8988T (cell line): ENCODE data around the gene UNKL.

Experiments used
- DNase-seq: peaks from one replicate; pipeline ENCODE4 v3.0.0; 2011

UNKL gene

DNA sequence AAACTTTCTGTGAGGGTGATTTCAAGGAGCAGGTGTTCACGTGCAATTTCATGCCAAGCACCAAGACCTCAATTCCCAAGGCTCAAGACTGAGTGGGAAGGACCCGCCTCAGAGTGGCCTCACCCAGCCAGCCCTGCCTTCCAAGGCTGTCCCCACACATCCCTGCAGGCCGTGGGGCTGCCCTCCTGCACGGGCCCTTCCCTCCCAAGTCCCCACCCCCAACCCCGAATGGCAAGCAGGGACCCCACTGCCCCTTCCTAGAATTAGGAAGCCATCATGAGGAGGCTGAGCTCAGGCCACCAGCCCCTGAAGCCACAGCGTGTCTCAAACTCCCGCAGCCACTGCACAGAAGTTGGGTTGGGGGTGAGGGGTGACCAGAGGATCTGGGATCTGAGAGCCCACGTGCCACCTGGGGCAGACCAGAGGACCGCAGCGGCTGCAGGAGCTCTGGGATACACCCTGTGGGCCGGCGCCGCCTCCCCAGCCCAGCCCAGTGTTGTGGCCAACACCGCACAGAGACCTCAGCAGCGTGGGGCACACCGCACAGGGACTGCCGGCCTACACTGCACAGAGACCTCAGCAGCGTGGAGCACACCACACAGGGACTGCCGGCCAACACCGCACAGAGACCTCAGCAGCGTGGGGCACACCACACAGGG is 42.1 kb downstream of the UNKL start:
- no peak for DNase-seq

DNA sequence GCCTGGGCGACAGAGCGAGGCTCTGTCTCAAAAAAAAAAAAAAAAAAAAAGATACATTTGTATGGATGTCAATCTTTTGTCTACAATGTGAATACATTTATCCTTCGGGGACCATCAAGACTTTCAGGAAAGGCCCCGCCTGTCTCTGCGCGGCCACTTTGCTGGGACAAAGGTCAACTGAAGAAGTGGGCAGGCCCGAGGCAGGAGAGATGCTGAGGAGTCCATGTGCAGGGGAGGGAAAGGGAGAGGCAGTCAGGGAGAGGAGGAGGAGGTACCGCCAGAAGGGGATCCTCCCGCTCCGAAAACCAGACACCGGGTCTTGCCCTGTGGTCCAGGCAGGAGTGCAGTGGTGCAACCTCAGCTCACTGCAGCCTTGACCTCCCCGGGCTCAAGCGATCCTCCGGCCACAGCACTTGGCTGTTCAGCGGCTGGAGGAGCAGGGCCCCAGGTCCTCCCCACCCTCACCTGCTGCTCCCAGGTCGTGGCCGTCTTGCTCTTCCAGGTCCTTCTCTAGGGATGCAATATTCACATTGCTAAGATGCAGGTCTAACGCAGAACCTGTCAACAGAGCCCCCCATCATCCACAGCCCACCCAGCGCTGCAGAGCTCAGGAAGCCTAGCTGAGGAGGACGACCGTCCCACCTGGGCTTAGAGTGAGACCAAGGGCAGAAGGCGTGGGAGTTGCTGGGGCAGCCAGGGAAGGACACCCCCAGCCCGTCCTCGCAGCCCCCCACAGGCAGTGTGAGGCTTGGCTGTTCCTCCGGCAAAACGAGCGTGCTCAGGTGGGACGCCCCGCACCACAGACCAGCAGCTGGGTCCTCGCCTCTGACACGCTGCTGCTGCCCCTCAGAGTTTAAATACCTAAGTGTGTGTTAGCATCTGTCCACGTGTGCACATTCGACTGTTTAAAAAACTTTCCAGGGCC is 43.2 kb downstream of the UNKL start:
- no peak for DNase-seq

DNA sequence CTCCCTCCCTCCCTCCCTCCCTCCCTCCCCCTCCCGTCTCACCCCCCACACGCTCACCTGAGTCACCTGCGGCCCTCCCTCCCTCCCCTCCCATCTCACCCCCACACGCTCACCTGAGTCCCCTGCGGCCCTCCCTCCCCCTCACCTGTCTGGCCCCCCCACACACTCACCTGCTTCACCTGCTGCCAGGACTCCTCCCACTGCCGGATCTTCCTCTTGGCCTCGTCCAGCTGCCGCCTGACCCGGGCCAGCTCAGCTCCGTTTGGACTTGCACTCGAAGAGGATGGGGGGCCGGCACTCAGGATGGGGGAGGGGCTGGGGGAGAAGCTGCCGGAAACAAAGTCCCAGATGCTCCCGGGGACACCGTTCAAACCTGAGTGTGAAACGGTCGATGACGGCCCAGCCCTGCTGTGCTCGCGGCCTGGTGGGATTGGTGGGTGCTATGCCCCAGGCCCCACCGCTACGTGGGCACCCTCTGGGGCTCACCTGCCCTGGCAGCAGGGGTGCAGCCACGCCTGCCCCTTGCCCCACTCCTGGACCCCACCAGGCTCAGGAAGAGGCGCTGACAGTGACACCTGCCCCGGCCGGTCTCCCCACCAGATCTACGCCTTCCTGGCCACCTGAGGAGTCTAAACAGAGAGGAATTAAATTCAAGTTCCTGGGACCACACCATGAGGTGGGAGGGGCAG is 46.9 kb downstream of the UNKL start:
- DNase-seq: no peak

DNA sequence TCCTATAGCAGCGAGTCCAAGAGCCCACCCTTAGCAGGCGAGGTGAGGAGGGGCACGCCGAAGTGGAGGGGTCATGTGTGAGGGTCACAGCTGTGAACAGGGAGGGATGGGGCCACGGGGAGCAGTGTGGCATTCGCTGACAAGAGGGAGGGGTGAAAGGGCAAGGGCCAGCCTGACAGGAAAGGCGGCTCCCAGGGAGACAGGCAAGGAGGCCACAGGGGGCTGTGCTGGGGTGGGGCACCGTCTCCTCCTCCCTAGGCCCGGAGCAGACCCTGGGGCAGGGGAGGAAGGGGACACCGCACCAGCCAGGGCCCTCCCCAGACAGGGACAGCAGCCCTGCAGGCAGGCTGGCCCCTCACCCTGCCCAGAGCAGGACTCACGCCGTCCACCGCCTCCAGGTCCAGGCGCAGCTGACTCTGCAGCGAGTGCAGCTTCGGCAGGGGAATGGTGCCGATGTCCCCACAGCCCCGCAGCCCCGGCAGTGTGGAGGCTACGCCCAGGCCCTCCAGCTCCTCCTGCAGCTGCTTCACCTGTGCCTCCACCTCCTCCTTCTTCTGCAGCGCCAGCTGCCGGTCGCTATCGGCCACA is 47.7 kb downstream of the UNKL start:
- DNase-seq: no peak

DNA sequence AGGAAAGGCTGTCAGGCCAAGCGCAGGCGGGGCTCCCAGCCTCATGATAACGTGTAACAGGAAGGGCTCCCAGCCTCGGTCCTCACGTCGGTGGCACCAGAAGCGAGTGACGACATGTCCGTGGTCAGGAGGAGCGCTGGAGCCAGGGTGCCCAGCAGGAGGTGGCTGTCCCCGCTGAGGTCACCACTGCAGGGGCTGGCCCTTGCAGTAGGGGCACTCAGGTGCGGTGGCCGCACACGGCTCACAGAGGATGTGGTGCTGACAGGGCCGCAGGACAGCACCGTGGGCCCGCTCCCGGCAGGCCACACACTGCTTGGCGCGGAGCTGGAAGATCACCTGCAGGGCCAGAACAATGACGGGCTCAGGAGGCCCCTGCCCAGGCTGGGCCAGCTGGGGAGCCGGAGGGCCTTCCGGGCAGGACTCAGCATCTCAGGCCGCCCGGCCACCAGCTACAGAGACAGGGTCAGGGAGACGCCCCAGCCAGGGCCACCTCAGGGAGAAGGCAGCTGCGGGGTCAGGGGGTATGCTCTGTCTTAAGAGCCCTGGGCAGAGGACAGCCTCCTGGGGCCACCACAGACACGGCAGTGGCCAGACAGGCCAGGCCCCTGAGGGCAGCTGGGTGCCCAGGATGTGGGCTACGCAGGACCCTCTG is 48.3 kb downstream of the UNKL start:
- no peak for DNase-seq

DNA sequence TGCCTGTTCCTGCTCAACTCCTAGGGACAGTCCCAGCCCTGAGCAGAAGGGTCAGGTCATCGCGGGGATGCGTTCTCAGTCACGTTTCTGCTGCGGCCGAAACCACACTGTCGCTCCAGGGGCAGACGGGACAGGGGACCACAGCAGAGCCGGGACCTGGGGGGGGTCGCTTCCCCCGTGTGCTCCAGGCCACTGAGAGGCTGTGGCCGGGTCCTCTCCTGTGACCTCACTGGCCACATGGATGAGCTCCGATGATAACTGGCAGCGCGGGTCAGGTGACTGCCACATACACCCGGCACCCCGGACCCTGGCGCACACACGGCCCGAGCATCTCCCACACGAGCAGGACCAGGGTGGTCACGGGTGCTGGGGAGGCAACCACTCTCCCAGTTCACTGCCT is 50.0 kb downstream of the UNKL start:
- no peak for DNase-seq

DNA sequence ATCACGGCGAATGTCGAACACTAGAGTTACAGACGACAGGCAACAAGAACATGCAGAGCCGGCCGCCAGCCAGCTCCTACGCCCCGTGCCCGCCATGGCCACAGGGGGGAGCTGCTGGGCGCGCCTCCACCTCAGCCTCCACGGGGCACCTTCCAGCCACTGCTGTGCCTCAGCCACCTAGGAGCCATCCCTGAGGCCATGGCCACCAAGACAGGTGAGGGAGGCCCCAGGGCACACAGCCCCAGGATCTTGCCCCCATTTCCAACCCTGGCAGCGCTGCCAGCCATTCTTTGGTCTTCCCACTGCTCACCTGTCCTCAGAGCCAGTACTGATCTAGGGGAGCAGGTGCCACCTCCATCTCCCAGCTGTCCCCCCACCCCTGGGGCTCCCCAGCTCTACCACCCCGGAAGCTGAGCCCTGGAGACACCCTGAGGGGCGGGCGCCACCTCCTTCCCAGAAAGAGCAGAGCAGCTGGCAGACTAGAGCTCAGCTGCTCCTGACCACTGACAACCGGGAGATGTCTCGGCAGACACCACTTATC is 50.9 kb downstream of the UNKL start:
- peak; percentile 82 for DNase-seq

DNA sequence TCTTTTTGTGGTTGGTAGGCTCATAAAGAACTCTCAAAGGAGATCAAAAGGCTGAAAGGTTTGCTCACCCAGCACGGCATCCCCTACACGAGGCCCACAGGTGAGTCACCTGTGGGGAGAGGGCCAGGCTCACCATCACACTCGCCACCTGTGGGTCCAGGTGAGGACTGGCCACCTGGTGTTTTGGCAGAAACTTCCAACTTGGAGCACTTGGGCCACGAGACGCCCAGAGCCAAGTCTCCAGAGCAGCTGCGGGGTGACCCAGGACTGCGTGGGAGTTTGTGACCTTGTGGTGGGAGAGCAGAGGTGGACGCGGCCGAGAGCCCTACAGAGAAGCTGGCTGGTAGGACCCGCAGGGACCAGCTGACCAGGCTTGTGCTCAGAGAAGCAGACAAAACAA is 51.7 kb downstream of the UNKL start:
- no peak for DNase-seq

DNA sequence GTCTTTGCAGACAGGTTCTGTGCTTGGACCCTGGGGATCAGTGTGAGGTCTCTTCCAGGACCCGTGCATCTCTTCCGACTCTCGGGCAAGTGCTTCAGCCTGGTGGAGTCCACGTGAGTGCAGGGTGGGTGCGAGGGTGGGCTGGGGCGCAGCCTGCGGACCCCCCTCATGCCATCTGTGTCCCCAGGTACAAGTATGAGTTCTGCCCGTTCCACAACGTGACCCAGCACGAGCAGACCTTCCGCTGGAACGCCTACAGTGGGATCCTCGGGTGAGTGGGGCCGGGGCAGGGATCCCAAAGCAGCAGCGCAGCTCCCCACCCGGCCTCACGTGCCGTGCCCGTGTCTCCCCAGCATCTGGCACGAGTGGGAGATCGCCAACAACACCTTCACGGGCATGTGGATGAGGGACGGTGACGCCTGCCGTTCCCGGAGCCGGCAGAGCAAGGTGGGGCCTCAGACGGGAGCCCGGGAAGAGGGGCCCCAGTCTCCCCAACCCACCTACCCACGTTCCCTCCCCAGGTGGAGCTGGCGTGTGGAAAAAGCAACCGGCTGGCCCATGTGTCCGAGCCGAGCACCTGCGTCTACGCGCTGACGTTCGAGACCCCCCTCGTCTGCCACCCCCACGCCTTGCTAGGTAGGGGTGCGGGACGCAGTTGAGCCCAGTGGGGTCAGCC is 52.7 kb downstream of the UNKL start:
- no peak for DNase-seq

DNA sequence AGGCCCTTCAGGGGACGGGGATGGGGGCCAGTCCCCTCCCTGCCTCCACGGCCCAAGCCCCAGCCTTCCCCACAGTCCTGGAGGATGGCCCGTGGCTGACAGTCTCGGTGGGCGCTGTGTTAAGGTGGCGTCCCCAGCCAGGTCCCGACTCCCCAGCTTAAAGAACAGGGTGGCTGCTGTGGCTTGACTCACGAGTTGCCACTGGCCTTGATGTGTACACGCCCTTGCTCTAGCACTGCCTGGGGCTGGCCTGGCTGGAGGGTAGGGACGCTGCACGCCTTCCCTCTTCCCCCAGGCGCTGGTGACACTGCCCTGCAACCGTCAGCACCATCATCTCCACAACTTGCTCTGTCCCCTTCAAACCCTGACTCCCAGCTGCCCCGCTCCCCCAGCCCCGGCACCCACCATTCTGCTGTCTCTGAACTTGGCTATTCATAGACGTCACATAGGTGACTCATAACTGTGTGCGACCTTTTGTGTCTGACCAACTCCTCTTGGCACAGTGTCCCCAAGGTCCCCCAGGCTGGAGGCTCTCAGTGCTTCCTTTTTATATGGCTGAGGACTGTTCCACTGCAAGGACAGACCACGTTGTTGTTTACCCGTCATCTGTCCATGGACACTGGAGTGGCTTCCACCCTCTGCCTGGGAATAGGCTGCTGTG is 56.5 kb downstream of the UNKL start:
- DNase-seq: no peak

DNA sequence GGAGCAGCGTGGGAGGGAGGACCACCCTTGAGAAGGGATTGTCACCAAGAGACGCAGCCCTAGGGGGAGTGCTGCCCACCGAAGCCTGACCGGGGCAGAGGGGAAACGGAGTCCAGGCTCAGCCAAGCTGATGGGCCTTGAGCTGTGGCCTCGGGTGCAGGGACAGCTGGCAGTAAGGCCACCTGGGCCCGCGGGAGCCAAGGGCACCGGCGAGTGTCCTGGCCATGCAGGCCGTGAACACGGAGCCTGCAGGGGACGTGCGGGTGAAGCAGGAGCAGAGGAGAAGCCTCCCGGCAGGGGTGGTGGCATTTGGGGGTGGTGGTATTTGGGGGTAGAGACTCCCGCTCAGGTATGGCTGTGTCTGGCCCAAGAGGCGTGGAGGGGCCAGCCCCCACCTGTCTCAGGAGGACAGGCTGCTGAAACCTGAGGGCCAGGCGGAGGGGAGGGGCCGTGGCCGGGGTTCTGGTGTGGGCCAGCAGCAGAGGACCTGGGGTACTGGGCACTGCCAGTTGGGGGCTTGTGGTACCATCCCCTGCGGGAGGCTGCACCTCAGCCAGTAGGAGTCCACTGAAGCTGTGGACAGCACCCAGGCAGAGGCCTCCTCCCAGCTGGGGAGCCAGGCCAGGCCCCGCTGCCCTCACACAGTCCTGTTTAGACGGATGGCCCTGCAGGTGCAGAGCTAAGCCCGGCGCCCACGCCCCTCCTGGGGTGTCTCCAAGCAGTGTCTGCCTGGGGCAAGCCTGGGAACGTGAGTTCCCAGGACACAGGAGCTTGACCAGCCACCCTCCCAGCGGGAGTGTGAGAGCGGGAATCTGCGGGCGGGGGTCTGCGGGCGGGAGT is 58.2 kb downstream of the UNKL start:
- DNase-seq: no peak

DNA sequence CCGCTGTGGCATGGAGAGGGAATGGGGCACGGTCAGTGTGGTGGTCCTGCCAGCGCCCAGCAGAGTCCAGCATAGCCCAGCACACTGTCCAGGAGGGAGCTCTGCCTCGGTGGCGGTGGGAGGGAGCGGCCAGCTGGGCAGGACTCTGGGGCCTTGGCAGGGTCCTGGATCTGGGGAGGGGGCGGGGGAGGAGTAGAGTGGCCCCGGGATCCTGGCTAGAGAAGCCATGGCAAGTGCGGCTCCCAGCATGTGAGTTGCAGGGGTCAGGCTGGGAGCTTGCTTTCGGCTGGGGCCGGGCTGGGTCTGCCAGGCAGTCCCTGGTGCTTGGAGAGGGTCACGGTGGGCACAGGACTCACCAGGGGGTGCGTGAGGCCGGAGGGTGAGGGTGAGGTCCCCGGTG is 58.9 kb downstream of the UNKL start:
- no peak for DNase-seq

DNA sequence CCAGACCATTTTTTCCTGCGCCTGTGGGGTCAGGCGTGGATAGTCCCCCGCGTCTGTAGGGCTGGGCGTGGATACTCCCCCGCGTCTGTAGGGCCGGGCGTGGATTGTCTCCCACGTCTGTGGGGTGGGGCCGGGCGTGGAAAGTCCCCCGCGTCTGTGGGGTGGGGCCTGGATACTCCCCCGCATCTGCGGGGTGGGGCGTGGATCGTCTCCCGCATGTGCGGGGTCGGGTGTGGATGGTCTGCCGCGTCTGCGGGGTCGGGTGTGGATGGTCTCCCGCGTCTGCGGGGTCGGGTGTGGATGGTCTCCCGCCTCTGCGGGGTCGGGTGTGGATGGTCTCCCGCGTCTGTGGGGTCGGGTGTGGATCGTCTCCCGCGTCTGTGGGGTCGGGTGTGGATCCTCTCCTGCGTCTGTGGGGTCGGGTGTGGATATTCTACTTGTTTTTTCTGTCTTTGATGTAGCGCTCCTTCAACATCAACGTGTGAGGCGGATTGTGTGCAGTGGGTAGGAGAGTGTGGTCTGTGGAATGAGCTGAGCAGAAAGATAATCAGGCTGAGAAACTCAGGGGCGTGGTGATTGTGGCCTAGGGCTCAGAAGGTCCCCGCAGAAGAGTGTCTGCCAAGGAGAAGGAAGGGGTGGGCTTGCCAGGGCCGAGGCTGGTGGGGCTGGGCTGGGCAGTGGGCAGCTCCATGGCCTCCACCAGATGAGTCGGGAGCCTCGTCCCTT is 59.5 kb downstream of the UNKL start:
- DNase-seq: no peak

DNA sequence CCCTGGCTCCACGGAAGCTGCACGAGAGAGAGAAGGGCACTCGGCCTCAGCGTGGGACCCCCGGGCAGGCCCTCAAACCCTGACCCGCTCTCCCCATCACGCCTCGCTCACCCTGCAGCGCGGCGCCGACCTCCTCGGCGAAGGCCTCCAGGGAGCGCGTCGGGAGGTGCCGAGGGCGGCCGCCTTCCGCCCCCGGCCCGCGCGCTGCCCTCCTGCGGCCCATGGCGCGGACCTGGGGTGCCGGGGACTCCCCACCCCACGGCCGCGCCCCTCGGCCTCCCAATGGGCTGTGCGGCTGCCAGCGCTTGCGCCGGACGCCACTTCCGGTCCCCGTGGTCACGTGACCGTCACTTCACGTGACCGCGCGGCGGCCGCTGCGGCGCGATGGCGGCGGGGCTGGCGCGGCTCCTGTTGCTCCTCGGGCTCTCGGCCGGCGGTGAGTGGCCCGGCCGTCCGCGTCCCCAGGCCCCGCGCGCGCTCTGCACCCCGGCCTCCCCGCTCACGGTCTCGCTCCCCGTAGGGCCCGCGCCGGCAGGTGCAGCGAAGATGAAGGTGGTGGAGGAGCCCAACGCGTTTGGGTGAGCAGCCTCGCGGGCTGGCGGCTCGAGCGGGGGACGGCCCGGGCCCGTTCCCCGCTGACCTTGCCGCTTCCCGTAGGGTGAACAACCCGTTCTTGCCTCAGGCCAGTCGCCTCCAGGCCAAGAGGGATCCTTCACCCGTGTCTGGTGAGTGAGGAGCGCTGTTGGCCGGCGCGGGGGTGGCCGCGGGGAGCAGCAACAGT is 62.7 kb downstream of the UNKL start, which contains the start of the genes GNPTG and TSR3:
GNPTG (plus strand) TSS at position 350 of the 781 bp plus-strand sequence; CDS start at position 385, 35 bp downstream.
TSR3 (minus strand) TSS at position 297 of the 781 bp plus-strand sequence; CDS start at position 223, 74 bp downstream.
- peak; percentile 72 for DNase-seq

DNA sequence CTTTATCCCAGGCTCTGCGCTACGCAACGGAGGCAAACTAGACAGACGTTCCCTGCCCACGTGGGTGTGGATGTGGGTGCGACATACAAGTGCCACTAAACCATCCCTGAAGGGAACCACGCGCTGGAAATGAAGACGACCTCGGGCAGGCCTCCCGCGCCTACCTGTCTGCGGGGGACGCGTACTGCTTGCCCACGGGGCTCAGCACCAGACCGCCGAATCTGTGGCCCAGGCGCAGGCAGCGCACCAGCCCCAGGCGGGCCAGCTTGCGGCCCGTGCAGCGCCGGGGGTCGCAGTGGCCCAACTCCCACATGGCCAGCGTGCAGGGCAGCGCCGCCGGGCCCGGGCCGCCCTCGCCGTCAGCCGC is 63.3 kb downstream of the UNKL start:
- no peak for DNase-seq

DNA sequence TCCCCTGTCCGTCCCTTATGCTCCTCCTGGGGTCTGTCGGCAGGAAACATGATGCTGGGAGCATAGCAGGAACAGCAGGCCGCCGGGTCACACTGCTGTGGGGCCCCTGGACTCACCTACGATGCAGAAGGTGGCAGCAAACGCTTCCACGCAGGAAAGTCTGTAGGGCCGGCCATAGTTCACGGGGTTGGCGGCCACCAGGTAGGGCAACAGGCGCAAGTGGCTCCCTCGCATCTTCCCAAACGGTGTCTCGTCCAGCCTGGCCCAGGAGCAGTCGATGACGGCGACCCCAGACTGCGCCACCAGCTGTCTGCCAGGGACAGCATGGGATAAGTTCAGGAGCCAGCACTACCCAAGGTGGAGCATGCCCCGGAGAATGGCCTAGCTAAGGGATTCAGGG is 63.8 kb downstream of the UNKL start:
- no peak for DNase-seq

DNA sequence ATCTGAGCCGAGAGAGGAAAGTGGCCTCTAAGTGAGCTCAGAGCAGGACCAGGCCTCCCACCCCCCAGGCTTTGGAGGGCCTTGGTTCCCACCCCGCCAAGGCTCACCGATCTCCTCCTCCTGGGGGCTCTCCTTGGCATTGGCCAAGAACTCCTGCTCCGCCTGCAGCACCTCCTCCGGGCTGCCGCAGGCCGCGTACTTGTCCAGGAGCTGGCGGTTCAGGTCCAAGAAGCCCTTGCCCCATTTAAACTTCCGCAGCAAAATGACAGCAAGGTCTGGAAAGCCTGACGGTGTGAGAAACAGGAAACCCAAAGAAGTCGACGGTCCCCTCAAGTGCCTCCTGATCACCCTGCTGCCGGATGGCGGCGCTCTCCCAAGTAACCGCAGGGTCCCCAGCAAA is 64.6 kb downstream of the UNKL start:
- no peak for DNase-seq

DNA sequence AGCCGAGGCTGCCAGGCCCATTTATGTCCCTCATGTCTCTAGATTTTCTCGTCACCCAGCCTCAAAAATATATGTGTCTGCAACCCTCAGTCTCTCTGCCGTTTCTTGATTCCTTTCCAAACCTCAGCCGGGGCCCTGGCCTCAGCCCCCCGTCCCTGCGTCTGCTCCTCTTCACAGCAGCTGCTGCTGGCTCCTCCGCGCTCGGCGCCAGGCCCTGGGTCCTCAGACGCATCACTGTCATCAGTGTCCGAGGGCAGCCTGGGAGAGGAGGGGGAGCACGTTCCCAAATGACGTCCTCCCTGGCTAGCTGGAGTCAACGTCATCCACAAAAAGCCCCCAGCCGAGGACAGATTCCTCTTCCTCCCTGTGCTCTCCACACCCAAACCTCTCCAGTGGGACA is 65.2 kb downstream of the UNKL start:
- no peak for DNase-seq

DNA sequence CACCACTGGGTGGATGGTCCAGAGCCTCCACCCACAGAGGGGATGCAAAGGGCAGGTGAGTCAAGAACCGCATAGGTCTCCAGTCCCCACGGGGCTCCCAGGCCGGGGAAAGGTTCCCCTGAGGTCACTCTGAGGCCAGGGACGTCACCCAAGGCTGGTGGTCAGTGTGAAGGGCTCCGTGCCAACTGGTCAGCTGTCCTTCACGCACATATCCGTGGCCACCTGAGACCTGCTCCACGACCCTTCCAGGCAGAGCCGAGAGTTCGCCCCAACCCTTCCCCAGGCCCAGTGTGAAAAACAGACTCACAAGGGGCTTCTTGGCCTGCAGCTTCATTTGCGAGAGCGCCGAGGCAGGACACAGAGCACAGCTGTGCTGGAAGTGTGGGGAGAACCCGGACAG is 65.6 kb downstream of the UNKL start:
- DNase-seq: no peak
